HAP-1 (cell line): ENCODE measurements around the gene COL1A1.

Source experiments
- DNase-seq, 2 experiments: peaks; one replicate each; pipeline ENCODE4 v3.0.0-alpha.2; 2016 to 2020; ENCODE audit warnings: low spot score in 2 of 2
- H3K27me3 ChIP-seq: fragments of 250-450 bp; sonication (Bioruptor Pico); 2 replicates; pipeline ENCODE4 v1.5.1; 2020; ENCODE audit warnings: low read depth, mild to moderate bottlenecking, moderate library complexity
- H3K36me3 ChIP-seq: fragments of 250-450 bp; sonication (Bioruptor Pico); replicated peaks from 2 replicates; pipeline ENCODE4 v1.5.1; 2020; ENCODE audit warnings: mild to moderate bottlenecking
- H3K4me1 ChIP-seq: fragments of 250-450 bp; sonication (Bioruptor Pico); 2 replicates; pipeline ENCODE4 v1.5.1; 2020; ENCODE audit warnings: mild to moderate bottlenecking
- H3K4me3 ChIP-seq: fragments of 250-450 bp; sonication (Bioruptor Pico); 2 replicates; pipeline ENCODE4 v1.5.1; 2020; ENCODE audit warnings: mild to moderate bottlenecking, moderate library complexity
- H3K9me3 ChIP-seq: fragments of 250-450 bp; sonication (Bioruptor Pico); 2 replicates; pipeline ENCODE4 v1.5.1; 2020; ENCODE audit warnings: mild to moderate bottlenecking, moderate library complexity
- in situ Hi-C: fragments of 300-500 bp; cut with MboI; formaldehyde crosslinking; loops from 3 replicates; pipeline ENCODE4 v1.14.3; 2020; ENCODE audit warnings: low sequenced_read_pairs, inconsistent platforms, mixed read lengths

Gene COL1A1

DNA sequence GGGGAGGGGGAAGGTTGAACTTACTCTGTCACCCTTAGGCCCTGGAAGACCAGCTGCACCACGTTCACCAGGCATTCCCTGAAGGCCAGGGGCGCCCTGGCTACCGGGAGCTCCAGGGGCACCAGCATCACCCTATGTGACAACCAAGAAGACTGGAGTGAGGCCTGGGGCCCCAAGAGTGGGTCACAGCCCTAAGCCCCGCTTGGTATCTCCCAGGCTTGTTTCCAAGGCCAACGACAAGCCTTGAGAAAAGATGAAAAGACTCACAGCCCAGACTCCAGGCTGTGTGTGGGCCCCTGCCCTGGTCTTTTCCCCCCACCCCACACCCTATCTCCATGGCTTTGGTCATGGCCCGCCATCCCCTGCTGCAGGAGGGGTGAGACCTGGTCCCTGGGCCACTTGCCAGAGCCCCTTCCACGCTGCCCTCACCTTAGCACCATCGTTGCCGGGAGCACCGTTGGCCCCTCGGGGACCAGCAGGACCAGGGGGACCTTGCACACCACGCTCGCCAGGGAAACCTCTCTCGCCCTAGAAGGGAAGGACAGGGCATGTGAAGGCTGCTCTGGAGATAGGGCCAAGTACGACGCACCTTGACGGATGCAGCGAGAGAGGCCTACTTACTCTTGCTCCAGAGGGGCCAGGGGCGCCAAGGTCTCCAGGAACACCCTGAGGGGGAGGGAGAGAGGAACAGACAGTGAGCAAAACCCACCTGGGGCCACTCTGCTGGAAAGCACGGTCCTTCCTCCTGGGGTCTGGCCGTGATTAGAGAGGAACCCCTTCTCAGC is 9.9 kb downstream of the COL1A1 start:
- Histone ChIP-seq H3K36me3 (no peaks in the 10 kb centered on the region), H3K9me3 (no peaks in the 10 kb centered on the region), H3K27me3 (no peaks in the 10 kb centered on the region), H3K4me1 (no peaks in the 10 kb centered on the region), H3K4me3 (no peak overlapping the region)
- in situ Hi-C loops = no loop called here
- DNase-seq = no peak

DNA sequence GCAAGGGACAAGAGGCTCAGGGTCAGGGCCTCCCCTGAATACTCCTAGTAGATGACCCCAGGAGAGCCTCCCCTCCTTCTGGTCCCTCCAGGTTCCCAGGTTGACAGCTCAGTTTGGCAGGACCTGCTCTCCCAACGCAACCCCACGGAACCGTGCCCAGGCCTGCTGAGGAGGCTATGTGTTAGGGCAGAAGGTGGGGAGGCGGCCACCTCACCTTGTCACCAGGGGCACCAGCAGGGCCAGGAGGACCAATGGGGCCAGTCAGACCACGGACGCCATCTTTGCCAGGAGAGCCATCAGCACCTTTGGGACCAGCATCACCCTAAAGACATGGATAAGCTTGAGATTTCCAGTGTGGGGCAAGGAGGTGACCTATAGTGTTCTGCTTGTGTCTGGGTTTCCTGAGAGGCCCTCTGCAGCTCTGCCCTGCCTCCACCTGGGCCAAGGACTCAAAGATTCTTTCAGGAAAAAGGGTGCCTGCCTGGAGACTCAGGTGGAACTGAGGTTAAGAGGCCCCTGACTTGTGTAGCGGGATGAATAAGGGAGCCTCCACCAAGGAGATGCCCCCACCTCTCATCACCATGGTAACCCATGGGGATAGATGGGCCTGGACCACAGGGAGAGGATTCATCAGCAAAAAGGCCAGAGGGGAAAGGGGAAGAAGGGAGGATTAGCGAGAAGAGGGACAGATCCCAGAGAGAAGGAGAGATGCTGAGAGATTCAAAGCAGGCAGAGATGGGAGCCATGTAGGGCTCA is 10.7 kb downstream of the COL1A1 start:
- DNase-seq = no peak
- Histone ChIP-seq H3K4me3 (no peak overlapping the region), H3K27me3 (no peaks in the 10 kb centered on the region), H3K4me1 (no peaks in the 10 kb centered on the region), H3K36me3 (no peaks in the 10 kb centered on the region), H3K9me3 (no peaks in the 10 kb centered on the region)
- in situ Hi-C loops = no loop called here

DNA sequence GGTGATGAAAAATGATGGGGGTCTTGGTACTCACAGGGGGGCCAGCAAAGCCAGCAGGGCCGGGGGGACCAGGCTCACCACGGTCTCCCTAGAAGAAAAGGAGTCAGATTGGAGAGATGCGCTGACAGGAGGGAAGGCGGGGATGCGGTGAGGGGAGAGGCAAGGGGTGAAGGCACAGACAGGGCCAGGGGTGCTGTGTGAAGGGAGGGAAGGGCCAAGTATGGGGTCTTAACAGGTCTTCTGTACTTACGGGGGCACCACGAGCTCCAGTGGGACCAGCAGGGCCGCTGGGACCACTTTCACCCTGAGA is 11.2 kb downstream of the COL1A1 start:
- in situ Hi-C loops = no loop called here
- H3K36me3 ChIP-seq = no peaks in the 10 kb centered on the region
- no peaks in the 10 kb centered on the region for H3K9me3 ChIP-seq
- no peaks in the 10 kb centered on the region for H3K27me3 ChIP-seq
- no peaks in the 10 kb centered on the region for H3K4me1 ChIP-seq
- no peak for DNase-seq
- H3K4me3 ChIP-seq = no peak overlapping the region

DNA sequence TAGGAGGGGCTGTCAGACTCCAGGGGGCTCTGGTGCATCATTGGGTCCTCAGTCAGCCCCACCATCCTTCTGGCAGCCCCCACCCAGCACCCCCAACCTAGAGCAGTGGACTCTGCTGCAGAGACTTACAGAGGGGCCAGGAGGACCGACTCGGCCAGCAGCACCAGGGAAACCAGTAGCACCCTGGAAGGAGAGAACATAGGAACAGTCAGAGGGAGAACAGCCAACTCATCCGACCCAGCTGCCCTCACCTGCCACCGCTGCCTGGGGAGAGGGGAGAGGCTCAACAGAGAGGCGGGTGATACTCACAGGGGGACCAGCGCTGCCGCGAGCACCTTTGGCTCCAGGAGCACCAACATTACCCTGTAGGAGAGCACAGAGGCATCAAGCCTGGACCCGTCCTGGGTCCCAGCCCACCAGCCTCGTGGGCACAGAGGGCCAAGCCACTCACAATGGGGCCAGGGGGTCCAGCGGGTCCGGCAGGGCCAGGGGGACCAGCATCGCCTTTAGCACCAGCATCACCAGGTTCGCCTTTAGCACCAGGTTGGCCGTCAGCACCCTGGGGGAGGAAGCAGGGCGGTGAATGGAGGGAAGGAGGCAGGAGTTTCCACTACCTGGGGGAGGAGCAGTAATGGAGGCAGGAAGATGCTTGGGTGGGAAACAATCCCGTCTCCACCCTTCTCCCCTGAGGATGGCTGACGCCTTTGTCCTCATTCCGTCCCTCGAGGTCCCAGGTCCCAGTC is 11.7 kb downstream of the COL1A1 start:
- DNase-seq = no peak
- no peaks in the 10 kb centered on the region for H3K27me3 ChIP-seq
- H3K36me3 ChIP-seq = no peaks in the 10 kb centered on the region
- in situ Hi-C loops = no loop called here
- no peaks in the 10 kb centered on the region for H3K4me1 ChIP-seq
- no peaks in the 10 kb centered on the region for H3K9me3 ChIP-seq
- H3K4me3 ChIP-seq = no peak overlapping the region

DNA sequence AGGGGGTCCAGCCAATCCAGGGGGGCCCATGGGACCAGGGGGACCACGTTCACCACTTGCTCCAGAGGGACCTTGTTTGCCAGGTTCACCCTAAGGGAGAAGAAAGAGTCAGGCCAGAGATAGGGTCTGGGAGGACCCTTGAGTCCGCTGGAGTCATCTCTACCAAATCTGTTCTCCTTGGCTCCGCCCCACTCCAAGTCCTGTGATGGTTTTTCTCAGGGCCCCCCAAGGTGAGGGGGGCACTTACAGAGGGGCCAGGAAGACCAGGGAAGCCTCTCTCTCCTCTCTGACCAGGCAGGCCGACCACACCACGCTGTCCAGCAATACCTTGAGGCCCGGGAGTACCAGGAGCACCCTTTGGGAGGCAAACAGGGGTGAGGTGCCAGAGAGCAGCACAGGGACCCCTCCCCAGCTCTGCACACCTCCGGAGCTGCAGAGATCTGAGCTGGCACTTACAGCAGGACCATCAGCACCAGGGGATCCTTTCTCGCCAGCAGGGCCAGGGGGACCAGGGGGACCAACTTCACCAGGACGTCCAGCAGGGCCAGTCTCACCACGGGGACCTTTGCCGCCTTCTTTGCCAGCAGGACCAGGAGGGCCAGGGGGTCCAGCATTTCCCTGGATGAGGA is 12.4 kb downstream of the COL1A1 start:
- Histone ChIP-seq H3K4me3 (no peak overlapping the region), H3K4me1 (no peaks in the 10 kb centered on the region), H3K36me3 (no peaks in the 10 kb centered on the region), H3K9me3 (no peaks in the 10 kb centered on the region), H3K27me3 (no peaks in the 10 kb centered on the region)
- DNase-seq = no peak
- in situ Hi-C loops = no loop called here

DNA sequence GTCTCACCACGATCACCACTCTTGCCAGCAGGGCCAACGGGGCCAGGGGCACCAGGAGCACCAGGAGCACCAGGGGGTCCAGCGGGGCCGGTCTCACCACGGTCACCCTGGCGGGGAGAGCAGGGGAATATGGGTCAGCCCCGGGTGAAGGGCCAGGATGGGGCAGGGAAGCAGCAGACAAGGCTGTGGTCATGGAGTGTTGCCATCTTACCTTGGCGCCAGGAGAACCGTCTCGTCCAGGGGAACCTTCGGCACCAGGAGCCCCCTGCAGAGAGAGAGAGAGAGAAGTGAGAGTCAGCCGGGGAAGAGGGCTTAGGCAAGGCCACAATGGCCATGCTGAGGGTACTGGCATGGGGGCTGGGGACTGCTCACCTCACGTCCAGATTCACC is 12.9 kb downstream of the COL1A1 start:
- Histone ChIP-seq H3K4me3 (no peak overlapping the region), H3K9me3 (no peaks in the 10 kb centered on the region), H3K4me1 (no peaks in the 10 kb centered on the region), H3K36me3 (no peaks in the 10 kb centered on the region), H3K27me3 (no peaks in the 10 kb centered on the region)
- in situ Hi-C loops = no loop called here
- no peak for DNase-seq

DNA sequence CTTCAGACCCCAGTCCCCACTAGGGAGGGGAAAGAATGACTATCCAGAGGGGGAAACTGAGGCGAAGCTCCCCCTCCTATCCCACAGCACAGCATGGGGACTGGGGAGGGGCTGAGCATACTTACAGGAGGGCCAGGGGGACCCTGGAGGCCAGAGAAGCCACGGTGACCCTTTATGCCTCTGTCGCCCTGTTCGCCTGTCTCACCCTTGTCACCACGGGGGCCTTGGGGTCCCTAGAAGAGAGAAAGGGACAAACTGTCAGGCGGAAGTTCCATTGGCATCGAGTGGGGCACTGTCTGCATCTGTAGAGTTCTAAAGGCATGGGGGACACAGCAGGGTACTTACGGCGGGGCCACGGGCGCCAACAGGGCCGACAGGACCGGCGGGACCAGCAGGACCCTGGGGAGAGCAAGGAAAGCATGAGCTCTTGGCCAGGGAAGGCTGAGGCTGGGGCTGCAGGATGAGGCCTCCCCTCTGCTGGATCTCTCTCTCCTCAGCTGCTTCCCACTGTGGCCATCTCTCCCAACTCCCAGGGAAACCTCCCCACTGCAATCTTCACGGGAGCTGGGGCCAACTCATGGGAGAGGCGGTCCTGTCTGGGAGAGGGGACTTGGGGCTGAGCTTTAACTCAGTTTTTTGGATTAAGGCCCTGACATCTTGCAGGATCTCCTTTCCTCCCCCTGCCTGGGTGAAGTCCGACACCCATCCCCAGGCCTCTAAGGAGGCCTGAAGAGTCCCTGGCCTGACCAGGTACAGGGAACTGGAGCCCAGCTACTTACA is 13.5 kb downstream of the COL1A1 start:
- H3K4me1 ChIP-seq = no peaks in the 10 kb centered on the region
- no peaks in the 10 kb centered on the region for H3K9me3 ChIP-seq
- no peak overlapping the region for H3K4me3 ChIP-seq
- no peaks in the 10 kb centered on the region for H3K27me3 ChIP-seq
- in situ Hi-C loops = no loop called here
- no peaks in the 10 kb centered on the region for H3K36me3 ChIP-seq
- DNase-seq = no peak

DNA sequence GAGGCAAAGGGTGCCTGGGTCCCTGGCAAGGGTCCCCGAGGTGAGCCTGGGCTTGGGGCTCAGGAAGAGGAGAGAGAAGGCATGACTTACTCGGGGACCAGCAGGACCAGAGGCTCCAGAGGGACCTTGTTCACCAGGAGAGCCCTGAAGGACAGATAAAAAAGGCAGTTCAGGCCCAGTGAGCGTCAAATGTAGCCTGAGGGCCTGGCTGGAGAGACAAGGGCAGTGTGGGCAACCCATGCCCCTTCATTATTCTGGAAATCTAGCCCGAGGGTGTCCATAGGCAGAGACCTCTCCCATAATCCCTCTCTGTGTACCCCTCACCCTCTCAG is 14.1 kb downstream of the COL1A1 start:
- Histone ChIP-seq H3K4me3 (no peak overlapping the region), H3K36me3 (no peaks in the 10 kb centered on the region), H3K9me3 (no peaks in the 10 kb centered on the region), H3K27me3 (no peaks in the 10 kb centered on the region), H3K4me1 (no peaks in the 10 kb centered on the region)
- in situ Hi-C loops = no loop called here
- no peak for DNase-seq

DNA sequence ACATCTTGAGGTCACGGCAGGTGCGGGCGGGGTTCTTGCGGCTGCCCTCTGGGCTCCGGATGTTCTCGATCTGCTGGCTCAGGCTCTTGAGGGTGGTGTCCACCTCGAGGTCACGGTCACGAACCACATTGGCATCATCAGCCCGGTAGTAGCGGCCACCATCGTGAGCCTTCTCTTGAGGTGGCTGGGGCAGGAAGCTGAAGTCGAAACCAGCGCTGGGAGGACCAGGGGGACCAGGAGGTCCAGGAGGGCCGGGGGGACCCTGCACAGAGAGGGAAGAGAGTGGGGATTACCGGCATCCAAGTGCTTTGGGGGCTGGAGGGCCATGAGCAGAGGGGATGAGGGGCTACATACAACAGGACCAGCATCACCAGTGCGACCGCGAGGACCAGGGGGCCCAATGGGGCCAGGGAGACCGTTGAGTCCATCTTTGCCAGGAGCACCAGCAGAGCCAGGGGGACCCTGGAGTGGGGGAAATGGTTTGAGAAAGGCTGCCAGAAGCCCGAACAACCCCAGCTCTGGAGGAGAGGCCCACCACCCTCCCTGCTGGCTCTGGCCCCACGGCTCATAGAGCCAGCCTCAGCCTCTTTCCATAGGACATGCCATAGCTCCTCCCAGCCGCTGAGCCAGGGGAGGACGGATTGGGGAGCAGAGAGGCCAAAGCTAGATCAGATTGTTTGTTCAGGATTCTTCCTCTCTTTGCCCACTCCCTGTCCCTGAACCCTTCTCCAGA is 14.6 kb downstream of the COL1A1 start:
- no peaks in the 10 kb centered on the region for H3K4me1 ChIP-seq
- no peak for DNase-seq
- in situ Hi-C loops = no loop called here
- H3K4me3 ChIP-seq = no peak overlapping the region
- H3K9me3 ChIP-seq = no peaks in the 10 kb centered on the region
- H3K36me3 ChIP-seq = no peaks in the 10 kb centered on the region
- H3K27me3 ChIP-seq = no peaks in the 10 kb centered on the region

DNA sequence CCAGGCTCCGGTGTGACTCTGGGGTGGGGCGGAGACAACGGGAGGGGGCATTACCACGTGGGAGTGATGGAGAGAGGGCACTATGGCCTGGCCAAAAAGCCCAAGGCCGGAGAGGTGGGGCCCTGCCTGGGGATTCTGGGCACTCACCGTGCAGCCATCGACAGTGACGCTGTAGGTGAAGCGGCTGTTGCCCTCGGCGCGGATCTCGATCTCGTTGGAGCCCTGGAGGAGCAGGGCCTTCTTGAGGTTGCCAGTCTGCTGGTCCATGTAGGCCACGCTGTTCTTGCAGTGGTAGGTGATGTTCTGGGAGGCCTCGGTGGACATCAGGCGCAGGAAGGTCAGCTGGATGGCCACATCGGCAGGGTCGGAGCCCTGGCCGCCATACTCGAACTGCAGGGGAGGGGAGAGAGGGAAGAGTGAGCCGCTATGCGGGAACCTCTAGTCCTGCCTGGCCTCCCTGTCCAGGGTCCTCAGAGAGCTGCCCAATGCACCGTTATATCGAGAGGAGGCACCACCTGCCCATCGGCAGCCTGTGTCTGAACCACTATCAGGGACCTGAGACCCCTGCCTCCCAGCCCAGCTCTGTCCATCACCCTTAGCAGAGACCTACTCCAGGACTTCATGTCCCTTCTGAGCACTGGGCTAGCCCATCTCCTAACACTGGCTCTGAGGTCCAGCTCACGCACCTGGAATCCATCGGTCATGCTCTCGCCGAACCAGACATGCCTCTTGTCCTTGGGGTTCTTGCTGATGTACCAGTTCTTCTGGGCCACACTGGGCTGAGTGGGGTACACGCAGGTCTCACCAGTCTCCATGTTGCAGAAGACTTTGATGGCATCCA is 15.6 kb downstream of the COL1A1 start:
- no peaks in the 10 kb centered on the region for H3K36me3 ChIP-seq
- no peak overlapping the region for H3K4me3 ChIP-seq
- H3K27me3 ChIP-seq = no peaks in the 10 kb centered on the region
- in situ Hi-C loops = no loop called here
- no peaks in the 10 kb centered on the region for H3K9me3 ChIP-seq
- no peaks in the 10 kb centered on the region for H3K4me1 ChIP-seq
- no peak for DNase-seq

DNA sequence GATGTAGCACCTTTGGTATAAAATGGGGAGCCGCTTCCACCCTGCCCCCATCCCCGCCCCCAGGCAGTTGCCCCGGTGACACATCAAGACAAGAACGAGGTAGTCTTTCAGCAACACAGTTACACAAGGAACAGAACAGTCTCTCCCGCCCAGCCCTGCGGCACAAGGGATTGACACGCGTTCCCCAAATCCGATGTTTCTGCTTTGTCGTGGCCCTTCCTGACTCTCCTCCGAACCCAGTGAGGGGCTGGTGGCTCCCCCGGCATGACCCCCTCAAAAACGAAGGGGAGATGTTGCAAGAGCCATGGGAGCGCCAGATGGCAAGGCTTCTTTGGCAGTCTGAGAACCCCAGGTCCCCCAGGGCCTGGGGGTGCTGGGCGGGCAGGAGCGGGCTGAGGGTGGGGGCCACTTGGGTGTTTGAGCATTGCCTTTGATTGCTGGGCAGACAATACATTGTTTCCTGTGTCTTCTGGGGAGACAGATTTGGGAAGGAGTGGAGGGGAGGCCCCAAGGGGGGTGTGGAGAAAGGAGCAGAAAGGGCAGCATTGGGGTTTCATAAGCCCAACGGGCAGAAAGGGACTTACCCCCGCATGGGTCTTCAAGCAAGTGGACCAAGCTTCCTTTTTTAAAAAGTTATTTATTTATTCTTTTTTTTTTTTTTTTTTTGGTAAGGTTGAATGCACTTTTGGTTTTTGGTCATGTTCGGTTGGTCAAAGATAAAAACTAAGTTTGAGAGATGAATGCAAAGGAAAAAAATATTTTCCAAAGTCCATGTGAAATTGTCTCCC is 16.6 kb downstream of the COL1A1 start:
- DNase-seq = no peak
- Histone ChIP-seq H3K27me3 (no peaks in the 10 kb centered on the region), H3K9me3 (no peaks in the 10 kb centered on the region), H3K36me3 (no peaks in the 10 kb centered on the region), H3K4me3 (no peak overlapping the region), H3K4me1 (no peaks in the 10 kb centered on the region)
- in situ Hi-C loops = no loop called here

DNA sequence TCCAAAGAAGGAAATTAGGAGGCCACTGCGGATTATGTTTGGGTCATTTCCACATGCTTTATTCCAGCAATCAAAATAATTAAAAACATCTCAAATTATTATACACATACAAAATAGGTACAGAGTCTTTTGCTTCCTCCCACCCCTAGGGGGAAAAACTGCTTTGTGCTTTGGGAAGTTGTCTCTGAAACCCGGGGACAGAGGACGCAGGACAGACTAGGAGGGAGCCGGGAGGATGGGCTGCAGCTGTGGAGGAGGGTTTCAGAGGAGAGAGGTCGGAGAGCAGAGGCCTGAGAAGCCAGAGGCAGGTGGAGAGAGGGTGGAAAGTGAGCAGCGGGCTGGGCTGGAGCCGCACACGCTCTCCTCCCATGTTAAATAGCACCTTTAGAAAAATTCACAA is 17.4 kb downstream of the COL1A1 start:
- no peaks in the 10 kb centered on the region for H3K36me3 ChIP-seq
- H3K9me3 ChIP-seq = no peaks in the 10 kb centered on the region
- DNase-seq = no peak
- H3K27me3 ChIP-seq = no peaks in the 10 kb centered on the region
- no peak overlapping the region for H3K4me3 ChIP-seq
- in situ Hi-C loops = no loop called here
- H3K4me1 ChIP-seq = no peaks in the 10 kb centered on the region
